Heart left ventricle (tissue), 16 donors: ENCODE results near the gene NRCAM. TPM values are rescaled to one million over a fixed set of nuclear protein-coding genes. Genes with fewer than 3 reads are reported as not detected.

Experiments
- ATAC-seq, 4 donors: fragments of 200-7000 bp; cut with Tn5 transposase; one replicate each; pipeline ENCODE4 v1.9.1; 2020 to 2022; ENCODE audit warnings: moderate library complexity in 4 of 4, mild to moderate bottlenecking in 3 of 4, moderate number of reproducible peaks in 1 of 4
- DNase-seq, 5 donors: peaks; one replicate each; pipeline ENCODE4 v3.0.0-alpha.2; 2020
- H3K27ac ChIP-seq, 12 donors: fragments of 200-600 bp; sonication (generic) in 4 of 12; one replicate each; pipeline versions ENCODE4 v1.5.0 to v1.8.0; 2016 to 2022; ENCODE audit warnings: mild to moderate bottlenecking in 2 of 12
- H3K27me3 ChIP-seq, 9 donors: fragments of 200-600 bp; sonication (generic) in 2 of 9; one replicate each; pipeline versions ENCODE4 v1.5.1 to v1.8.0; 2016 to 2022; ENCODE audit warnings: mild to moderate bottlenecking in 3 of 9
- H3K36me3 ChIP-seq, 9 donors: fragments of 200-600 bp; sonication (generic) in 2 of 9; one replicate each; pipeline versions ENCODE4 v1.5.0 to v1.8.0; 2018 to 2022; ENCODE audit warnings: mild to moderate bottlenecking in 2 of 9
- H3K4me1 ChIP-seq, 12 donors: fragments of 200-600 bp; sonication (generic) in 4 of 12; one replicate each; pipeline versions ENCODE4 v1.5.0 to v1.8.0; 2016 to 2022; ENCODE audit warnings: mild to moderate bottlenecking in 3 of 12
- H3K4me3 ChIP-seq, 12 donors: fragments of 200-600 bp; sonication (generic) in 4 of 12; one replicate each; pipeline versions ENCODE4 v1.5.0 to v1.8.0; 2017 to 2022; ENCODE audit warnings: mild to moderate bottlenecking in 9 of 12, moderate library complexity in 4 of 12
- H3K9me3 ChIP-seq, 12 donors: fragments of 200-600 bp; sonication (generic) in 4 of 12; one replicate each; pipeline versions ENCODE4 v1.5.0 to v1.8.0; 2016 to 2022; ENCODE audit warnings: mild to moderate bottlenecking in 1 of 12
- CTCF ChIP-seq, 12 donors: fragments of 200-600 bp; sonication (generic) in 4 of 12; IDR thresholded peaks; one replicate each; pipeline versions ENCODE4 v1.5.0 to v1.8.0; 2018 to 2022; ENCODE audit warnings: antibody characterized with exemption in 12 of 12, mild to moderate bottlenecking in 5 of 12
- POLR2A ChIP-seq, 2 donors: fragments of 450-650 bp; IDR thresholded peaks; one replicate each; pipeline ENCODE4 v1.6.1; 2017; ENCODE audit warnings: antibody characterized with exemption in 2 of 2, mild to moderate bottlenecking in 2 of 2, moderate library complexity in 2 of 2
- WGBS, 4 donors: extraction: QIAGEN DNeasy Blood & Tissue Kit in 2 of 4; methylation state at CpG; one replicate each; pipeline versions ENCODE4 v1.1.5 to v1.1.7; 2013 to 2018; 5-methylcytosine and 5-hydroxymethylcytosine counted together
- intact Hi-C, 10 donors: fragments of 100-400 bp; cut with DNase I; formaldehyde crosslinking; loops; one replicate each; pipeline versions ENCODE4 v1.11.1 to v1.14.2; 2022
- polyA plus RNA-seq, 2 donors: library from polyadenylated mRNA; stranded (reverse); fragments of 200-250 nt; gene quantifications; one replicate each; pipeline ENCODE4 v1.2.3, GENCODE V29; 2013
- total RNA-seq, 9 donors: library from RNA; depleted of rRNA in 2 of 9; stranded (reverse); fragments of >200 nt in 2 of 9; fragmentation: NEBNext Ultra II Directional in 3 of 9; extraction: Animal tissue kit (Norgen Biotek cat#: 25700) in 3 of 9; gene quantifications; one replicate each; pipeline versions ENCODE4 v1.1.0 to v1.2.4, GENCODE V29; 2016 to 2023
- donor health status: ischemic (EF 13 %, LVEDD 7.1; RV severe dilation, severe dysfunction).
- donor health status: healthy with polysubstance abuse.
- donor health status: DM: no; HTN: yes; CAD: no.
- donor health status: DM: no; HTN: no; CAD: no.
- donor health status: ischemic (EF 25% LVEDD 6.9; RV normal size, moderate dysfunction).
- donor health status: ischemic (EF 25% LVEDD 5.7; RV mildly dilated, moderate dysfunction).
- donor health status: healthy.
- donor health status: DM: yes; HTN: yes; CAD: no.
- donor health status: ischemic (EF 35%, LVEDD 5.7; RV mildly dilated, moderate dysfunction).
- donor health status: nonischemic (EF 11% LVEDD 7.7; RV severe dilation, severe dysfunction).
- donor health status: DM: yes; HTN: yes; CAD: no.
- donor health status: PGD.
- donor health status: ischemic (EF 29% LVEDD 5.4; RV normal size, mild dysfunction).
- donor health status: nonischemic (EF 23%, LVEDD 6.1; RV moderate dilation, normal function).

The NRCAM gene
- total and polyA plus RNA-seq, 11 donors: 0.07 to 2.5 (median 0.36) TPM

GRCh38 chr7:108152198-108152597, 304.0 kb downstream of the NRCAM start:
- H3K4me3 ChIP-seq: no peak overlapping the region
- intact Hi-C loops: no loop called here
- WGBS, 4 donors: 46 to 60% (median 51%) methylated on average over 3 of the region's 3 CpGs
- no peak overlapping the region for H3K27ac ChIP-seq
- H3K9me3 ChIP-seq: no peaks in the 10 kb centered on the region
- DNase-seq (no peak), ATAC-seq (no peak)
- H3K4me1 ChIP-seq: no peaks in the 10 kb centered on the region
- no peaks in the 10 kb centered on the region for H3K36me3 ChIP-seq
- peaks cover 0 to 5% (median 0%) of the 10 kb centered on the region in 9 donors for H3K27me3 ChIP-seq
- TF ChIP-seq CTCF (IDR thresholded peaks at IDR 0.05): no peak
- no peak for TF ChIP-seq POLR2A (IDR thresholded peaks at IDR 0.05)

GRCh38 chr7:108149908-108150307, 306.3 kb downstream of the NRCAM start:
- H3K27ac ChIP-seq: no peak overlapping the region

GRCh38 chr7:108149119-108149518, 307.1 kb downstream of the NRCAM start:
- intact Hi-C loops: loop anchor here (5.0 to 10.0 kb wide), 12 partner anchors 37 to 407 kb away; partner anchors contain the start of genes LAMB1 (in 7 of the 10) and CBLL1 (in 3 of the 10)
- TF ChIP-seq POLR2A (IDR thresholded peaks at IDR 0.05) (no peak), CTCF (IDR thresholded peaks at IDR 0.05) (no peak)
- Histone ChIP-seq H3K4me1 (peaks cover 0 to 6% (median 0%) of the 10 kb centered on the region in 12 donors), H3K9me3 (no peaks in the 10 kb centered on the region), H3K27ac (no peak overlapping the region), H3K36me3 (no peaks in the 10 kb centered on the region), H3K4me3 (no peak overlapping the region), H3K27me3 (peaks cover 0 to 5% (median 0%) of the 10 kb centered on the region in 9 donors)
- DNase-seq (no peak), ATAC-seq (no peak)
- WGBS, 4 donors: 83 to 91% (median 88%) methylated on average over 5 of the region's 5 CpGs

More at GRCh38 chr7:108149908-108150307, 306.3 kb downstream of the NRCAM start:
- H3K36me3 ChIP-seq: no peaks in the 10 kb centered on the region
- intact Hi-C loops: loop anchor here (5.0 to 10.0 kb wide), 12 partner anchors 38 to 408 kb away; partner anchors contain the start of genes LAMB1 (in 7 of the 10) and CBLL1 (in 3 of the 10)
- H3K4me1 ChIP-seq: peaks cover 0 to 6% (median 0%) of the 10 kb centered on the region in 12 donors
- DNase-seq (no peak), ATAC-seq (no peak)
- H3K27me3 ChIP-seq: peaks cover 0 to 5% (median 0%) of the 10 kb centered on the region in 9 donors
- no peaks in the 10 kb centered on the region for H3K9me3 ChIP-seq
- H3K4me3 ChIP-seq: no peak overlapping the region
- TF ChIP-seq CTCF (IDR thresholded peaks at IDR 0.05) (no peak), POLR2A (IDR thresholded peaks at IDR 0.05) (no peak)
- WGBS, 4 donors: 57 to 64% (median 62%) methylated on average over 6 of the region's 6 CpGs

GRCh38 chr7:108147031-108147563, 309.1 kb downstream of the NRCAM start:
- peaks cover 0 to 5% (median 0%) of the 10 kb centered on the region in 9 donors for H3K27me3 ChIP-seq
- no peaks in the 10 kb centered on the region for H3K36me3 ChIP-seq
- peaks cover 0 to 6% (median 0%) of the 10 kb centered on the region in 12 donors for H3K4me1 ChIP-seq
- H3K4me3 ChIP-seq: no peak overlapping the region
- DNase-seq (peak in 2 of 5 donors; percentile 33 to 54), ATAC-seq (no peak)
- TF ChIP-seq CTCF (IDR thresholded peaks at IDR 0.05) (no peak), POLR2A (IDR thresholded peaks at IDR 0.05) (no peak)
- no peak overlapping the region for H3K27ac ChIP-seq
- 73 to 82% (median 75%) methylated on average over 6 of the region's 6 CpGs for WGBS, 4 donors
- no peaks in the 10 kb centered on the region for H3K9me3 ChIP-seq
- intact Hi-C loops: loop anchor here (2.0 to 10.0 kb wide), 15 partner anchors 35 to 405 kb away; partner anchors contain the start of genes LAMB1 (in 7 of the 10) and CBLL1 (in 3 of the 10)
